ENCODE results near the gene SNX17. TPM values are rescaled to one million over a fixed set of nuclear protein-coding genes. Genes with fewer than 3 reads are reported as not detected.

The SNX17 gene
- total RNA-seq, 1 donor from 2014 or later = 117 TPM

DNA sequence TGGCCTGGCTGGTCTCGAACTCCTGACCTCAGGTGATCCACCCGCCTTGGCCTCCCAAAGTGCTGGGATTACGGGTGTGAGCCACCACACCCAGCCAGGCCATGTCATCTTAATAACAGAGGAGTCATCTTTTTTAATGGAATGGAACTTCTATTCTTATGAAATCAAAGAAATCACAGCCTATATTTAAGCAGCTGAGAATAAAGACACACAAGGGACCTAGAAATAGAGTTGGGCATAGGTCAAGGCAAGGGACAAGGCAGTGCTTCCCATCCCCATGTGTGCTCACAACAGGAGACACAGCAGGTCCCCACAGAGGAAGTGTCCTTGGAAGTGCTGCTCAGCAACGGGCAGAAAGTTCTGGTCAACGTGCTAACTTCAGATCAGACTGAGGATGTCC lies 3.2 kb downstream of the SNX17 start:
- intact Hi-C loops (cut with micrococcal nuclease) = loop anchor here (5.0 kb wide), 3 partner anchors 54 to 291 kb away; partner anchors contain the start of genes ATRAID, NRBP1 and SLC5A6
- H3K36me3 Mint-ChIP-seq (ENCODE audit: low read depth) = peaks cover 84% of the 10 kb centered on the region
- no peak overlapping the region for H3K4me3 Mint-ChIP-seq (ENCODE audit: low read depth)
- H3K9me3 Mint-ChIP-seq = no peaks in the 10 kb centered on the region
- peaks cover 22% of the 10 kb centered on the region for H3K4me1 Mint-ChIP-seq (ENCODE audit: low read depth)
- peak overlapping the region; percentile 19 for H3K27ac Mint-ChIP-seq
- DNase-seq (ENCODE audit: low spot score) = no peak
- no peaks in the 10 kb centered on the region for H3K27me3 Mint-ChIP-seq (ENCODE audit: low read depth)

DNA sequence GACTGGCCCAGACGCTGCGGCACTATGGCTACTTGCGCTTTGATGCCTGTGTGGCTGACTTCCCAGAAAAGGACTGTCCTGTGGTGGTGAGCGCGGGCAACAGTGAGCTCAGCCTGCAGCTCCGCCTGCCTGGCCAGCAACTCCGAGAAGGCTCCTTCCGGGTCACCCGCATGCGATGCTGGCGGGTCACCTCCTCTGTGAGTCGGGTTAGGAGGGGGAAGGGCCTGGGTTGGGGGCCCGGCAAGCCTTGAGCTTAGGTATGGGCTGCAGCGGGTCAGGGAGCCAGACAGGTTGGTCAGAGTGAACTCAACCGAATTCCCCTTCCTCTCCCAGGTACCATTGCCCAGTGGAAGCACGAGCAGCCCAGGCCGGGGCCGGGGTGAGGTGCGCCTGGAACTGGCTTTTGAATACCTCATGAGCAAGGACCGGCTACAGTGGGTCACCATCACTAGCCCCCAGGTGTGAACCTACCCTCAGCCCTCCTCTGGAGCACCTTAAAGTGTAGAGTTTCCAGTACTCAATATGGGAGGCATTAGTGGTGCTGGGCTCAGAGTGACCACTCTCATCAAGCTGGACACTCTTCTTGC lies 5.2 kb downstream of the SNX17 start:
- H3K9me3 Mint-ChIP-seq = no peaks in the 10 kb centered on the region
- intact Hi-C loops (cut with micrococcal nuclease) = no loop called here
- no peaks in the 10 kb centered on the region for H3K27me3 Mint-ChIP-seq (ENCODE audit: low read depth)
- H3K4me3 Mint-ChIP-seq (ENCODE audit: low read depth) = no peak overlapping the region
- no peak for DNase-seq (ENCODE audit: low spot score)
- H3K36me3 Mint-ChIP-seq (ENCODE audit: low read depth) = peaks cover 87% of the 10 kb centered on the region
- H3K27ac Mint-ChIP-seq = no peak overlapping the region
- H3K4me1 Mint-ChIP-seq (ENCODE audit: low read depth) = peaks cover 24% of the 10 kb centered on the region

DNA sequence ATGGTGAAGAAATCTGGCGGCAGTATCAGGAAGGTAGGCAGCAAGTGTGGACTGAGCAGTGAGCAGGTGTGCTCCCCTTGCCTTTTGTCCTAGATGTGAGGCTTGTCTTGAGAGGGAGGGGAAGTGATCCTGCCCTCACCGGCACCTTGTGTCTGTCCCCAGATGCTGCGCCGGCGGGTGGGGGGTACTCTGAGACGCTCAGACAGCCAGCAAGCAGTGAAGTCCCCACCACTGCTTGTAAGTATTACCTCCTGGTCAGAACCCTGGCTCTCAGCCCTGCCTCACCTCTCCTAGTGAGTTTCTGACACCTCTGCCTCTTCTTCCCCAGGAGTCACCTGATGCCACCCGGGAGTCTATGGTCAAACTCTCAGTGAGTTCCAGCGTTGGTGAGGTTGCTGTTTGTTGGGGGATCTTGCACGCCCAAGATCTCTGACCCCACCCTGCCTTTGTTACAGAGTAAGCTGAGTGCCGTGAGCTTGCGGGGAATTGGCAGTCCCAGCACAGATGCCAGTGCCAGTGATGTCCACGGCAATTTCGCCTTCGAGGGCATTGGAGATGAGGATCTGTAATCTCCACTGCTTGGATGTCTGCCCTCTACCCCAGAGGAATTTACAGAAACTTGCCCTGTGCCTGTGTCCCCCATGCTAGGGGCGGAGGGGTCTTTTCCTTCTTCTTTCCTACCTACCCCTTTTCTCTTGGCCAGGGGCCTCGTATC lies 5.9 kb downstream of the SNX17 start:
- H3K4me1 Mint-ChIP-seq (ENCODE audit: low read depth) = peaks cover 28% of the 10 kb centered on the region
- peaks cover 90% of the 10 kb centered on the region for H3K36me3 Mint-ChIP-seq (ENCODE audit: low read depth)
- DNase-seq (ENCODE audit: low spot score) = no peak
- intact Hi-C loops (cut with micrococcal nuclease) = no loop called here
- H3K4me3 Mint-ChIP-seq (ENCODE audit: low read depth) = no peak overlapping the region
- H3K9me3 Mint-ChIP-seq = no peaks in the 10 kb centered on the region
- H3K27ac Mint-ChIP-seq = peak overlapping the region; percentile 26
- no peaks in the 10 kb centered on the region for H3K27me3 Mint-ChIP-seq (ENCODE audit: low read depth)

DNA sequence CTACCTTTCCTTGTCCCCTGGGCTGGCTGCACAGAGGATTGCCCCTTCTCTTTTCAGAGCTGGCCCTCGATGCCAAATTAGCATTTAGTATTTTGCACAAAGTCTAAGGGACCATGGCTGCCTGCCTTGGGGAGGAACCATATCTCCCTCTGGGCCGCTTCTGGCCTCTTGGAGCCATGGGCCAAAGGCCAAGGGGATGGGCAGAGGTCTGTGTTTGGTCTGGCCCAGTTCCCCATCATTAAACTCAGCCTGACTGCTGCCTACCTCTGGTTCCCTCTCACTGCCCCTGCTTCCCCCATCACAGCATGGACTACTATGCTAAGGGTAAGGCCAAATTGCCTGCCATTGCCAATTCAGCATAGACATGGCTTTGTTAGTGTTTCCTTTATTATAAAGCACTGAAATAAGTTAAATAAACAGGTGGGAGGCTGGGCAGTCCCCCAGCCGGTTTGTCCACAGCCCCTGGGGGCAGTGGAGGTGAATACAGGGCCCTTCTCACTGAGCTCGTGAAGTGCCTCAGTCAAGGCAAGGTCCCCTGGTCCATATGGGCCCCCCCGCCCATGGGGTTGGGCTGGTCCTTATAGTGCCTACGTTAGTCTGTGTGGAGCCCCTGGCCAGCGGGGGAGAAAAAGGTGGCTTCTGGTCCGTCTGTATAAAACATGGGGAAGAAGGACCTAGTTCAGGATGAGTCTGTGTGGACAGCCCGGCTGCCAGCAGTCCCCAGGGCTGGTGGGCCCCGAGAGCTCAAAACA lies 6.6 kb downstream of the SNX17 start:
- H3K9me3 Mint-ChIP-seq = no peaks in the 10 kb centered on the region
- H3K36me3 Mint-ChIP-seq (ENCODE audit: low read depth) = peaks cover 93% of the 10 kb centered on the region
- no peaks in the 10 kb centered on the region for H3K27me3 Mint-ChIP-seq (ENCODE audit: low read depth)
- H3K4me3 Mint-ChIP-seq (ENCODE audit: low read depth) = no peak overlapping the region
- H3K27ac Mint-ChIP-seq = no peak overlapping the region
- peaks cover 27% of the 10 kb centered on the region for H3K4me1 Mint-ChIP-seq (ENCODE audit: low read depth)
- DNase-seq (ENCODE audit: low spot score) = no peak
- intact Hi-C loops (cut with micrococcal nuclease) = no loop called here

DNA sequence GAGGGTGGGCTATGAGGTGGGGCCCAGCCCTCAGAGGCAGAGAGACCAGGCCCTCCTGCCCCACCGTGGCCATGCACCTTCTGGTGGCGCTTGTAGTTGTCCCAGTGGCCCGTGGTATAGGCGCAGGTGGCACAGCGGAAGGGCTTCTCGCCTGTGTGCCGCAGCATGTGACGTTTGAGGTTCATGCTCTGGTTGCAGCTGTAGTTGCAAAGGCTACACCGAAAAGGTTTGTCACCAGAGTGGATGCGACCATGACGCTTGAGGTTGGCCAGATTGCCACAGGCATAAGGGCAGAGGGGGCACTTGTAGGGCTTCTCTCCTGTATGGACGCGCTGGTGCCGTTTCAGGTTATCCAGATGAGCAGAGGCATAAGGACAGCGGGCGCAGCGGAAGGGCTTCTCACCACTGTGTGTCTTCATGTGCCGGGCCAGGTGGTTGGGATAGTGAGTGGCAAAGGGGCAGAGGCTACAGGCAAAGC lies 7.2 kb downstream of the SNX17 start:
- DNase-seq (ENCODE audit: low spot score) = no peak
- no peaks in the 10 kb centered on the region for H3K27me3 Mint-ChIP-seq (ENCODE audit: low read depth)
- intact Hi-C loops (cut with micrococcal nuclease) = no loop called here
- H3K27ac Mint-ChIP-seq = no peak overlapping the region
- H3K9me3 Mint-ChIP-seq = no peaks in the 10 kb centered on the region
- peaks cover 91% of the 10 kb centered on the region for H3K36me3 Mint-ChIP-seq (ENCODE audit: low read depth)
- H3K4me1 Mint-ChIP-seq (ENCODE audit: low read depth) = peaks cover 21% of the 10 kb centered on the region
- H3K4me3 Mint-ChIP-seq (ENCODE audit: low read depth) = peak overlapping the region; percentile 33

DNA sequence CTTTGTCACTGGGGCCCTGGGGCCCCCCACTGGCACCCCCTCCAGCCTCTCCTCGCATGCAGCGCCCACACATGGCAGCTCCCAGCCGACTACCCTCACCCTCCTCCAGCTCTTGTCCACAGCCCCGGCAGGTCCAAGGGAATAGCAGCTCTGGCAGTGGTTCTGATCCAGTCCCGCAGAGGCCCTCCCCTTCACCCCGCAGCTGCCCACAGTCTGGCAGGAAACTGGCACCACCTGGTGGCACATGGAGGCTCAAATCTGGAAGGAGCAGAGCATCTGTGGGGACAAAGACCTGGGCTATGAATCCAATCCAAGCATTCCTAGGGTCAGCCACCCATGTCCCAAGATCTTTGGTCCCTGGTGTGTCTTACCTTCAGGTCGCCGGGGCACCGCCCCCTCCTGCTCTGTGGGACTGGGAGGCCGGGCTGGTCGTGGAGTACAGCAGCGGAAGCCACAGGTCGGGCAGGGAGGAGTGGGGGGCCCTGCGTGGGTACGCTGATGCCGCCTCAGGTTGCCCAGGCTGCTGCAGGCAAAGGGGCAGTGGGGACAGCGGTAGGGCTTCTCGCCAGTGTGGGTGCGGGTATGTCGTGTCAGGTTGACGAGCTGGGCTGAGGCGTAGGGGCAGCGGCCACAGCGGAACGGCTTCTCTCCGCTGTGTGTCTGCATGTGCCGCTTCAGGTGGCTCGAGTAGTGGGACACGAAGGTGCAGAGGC lies 7.8 kb downstream of the SNX17 start:
- no peak overlapping the region for H3K27ac Mint-ChIP-seq
- DNase-seq (ENCODE audit: low spot score) = no peak

DNA sequence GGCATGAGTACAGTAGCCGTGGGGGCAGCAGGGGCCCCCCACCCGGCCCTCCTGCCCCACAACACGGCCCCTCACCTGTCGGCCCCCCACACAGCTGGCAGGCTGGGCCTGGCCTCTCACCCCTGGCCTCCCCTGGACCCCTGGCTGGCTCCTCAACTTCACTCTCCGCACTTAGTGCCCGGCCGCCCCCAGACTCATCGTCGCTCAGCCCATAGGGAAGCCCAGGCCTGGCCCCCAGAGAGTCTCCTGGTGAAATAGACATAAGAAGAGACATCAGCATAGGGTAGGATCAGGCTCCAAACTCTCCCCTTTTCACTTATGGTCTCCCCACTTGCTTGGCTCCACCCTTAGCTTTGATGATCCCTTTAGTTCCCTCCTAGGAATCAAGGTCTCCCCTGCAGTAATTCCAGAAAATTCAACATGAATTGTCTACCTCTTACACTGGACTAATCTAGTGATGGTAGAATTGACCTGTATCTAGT lies 8.4 kb downstream of the SNX17 start:
- no peaks in the 10 kb centered on the region for H3K9me3 Mint-ChIP-seq
- H3K4me3 Mint-ChIP-seq (ENCODE audit: low read depth) = peak overlapping the region; percentile 86
- H3K27me3 Mint-ChIP-seq (ENCODE audit: low read depth) = no peaks in the 10 kb centered on the region
- peaks cover 89% of the 10 kb centered on the region for H3K36me3 Mint-ChIP-seq (ENCODE audit: low read depth)
- intact Hi-C loops (cut with micrococcal nuclease) = no loop called here
- peaks cover 18% of the 10 kb centered on the region for H3K4me1 Mint-ChIP-seq (ENCODE audit: low read depth)
- DNase-seq (ENCODE audit: low spot score) = no peak
- peak overlapping the region; percentile 89 for H3K27ac Mint-ChIP-seq

More for the DNA sequence above, 7.8 kb downstream of the SNX17 start:
- Mint-ChIP-seq H3K4me3 (ENCODE audit: low read depth) (no peak overlapping the region), H3K9me3 (no peaks in the 10 kb centered on the region), H3K36me3 (ENCODE audit: low read depth) (peaks cover 89% of the 10 kb centered on the region), H3K27me3 (ENCODE audit: low read depth) (no peaks in the 10 kb centered on the region), H3K4me1 (ENCODE audit: low read depth) (peaks cover 18% of the 10 kb centered on the region)
- intact Hi-C loops (cut with micrococcal nuclease) = no loop called here

DNA sequence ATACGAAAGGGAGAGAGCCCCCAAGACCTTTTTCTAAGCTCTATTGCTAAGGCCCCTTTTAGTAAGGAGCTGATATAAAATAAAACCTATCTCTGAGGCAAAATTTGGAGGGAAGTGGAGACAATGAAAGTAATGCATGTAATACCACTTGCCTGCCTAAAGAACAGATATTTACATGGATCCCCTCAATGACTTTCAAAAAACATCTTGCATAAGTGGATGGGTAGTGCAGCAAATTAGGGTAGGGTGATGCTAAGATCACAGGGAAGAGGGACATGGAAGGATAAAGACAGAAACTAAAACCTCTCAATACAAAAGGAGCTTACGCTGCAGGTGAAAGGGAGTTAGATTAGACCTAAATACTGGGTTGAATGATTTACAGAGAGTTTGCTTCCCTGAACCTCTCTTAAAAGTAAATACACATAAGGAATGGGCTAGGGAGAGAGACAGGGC lies 9.0 kb downstream of the SNX17 start:
- Mint-ChIP-seq H3K9me3 (no peaks in the 10 kb centered on the region), H3K27ac (peak overlapping the region; percentile 89), H3K27me3 (ENCODE audit: low read depth) (no peaks in the 10 kb centered on the region), H3K4me1 (ENCODE audit: low read depth) (peaks cover 18% of the 10 kb centered on the region), H3K36me3 (ENCODE audit: low read depth) (peaks cover 90% of the 10 kb centered on the region), H3K4me3 (ENCODE audit: low read depth) (peak overlapping the region; percentile 86)
- no peak for DNase-seq (ENCODE audit: low spot score)
- intact Hi-C loops (cut with micrococcal nuclease) = no loop called here

DNA sequence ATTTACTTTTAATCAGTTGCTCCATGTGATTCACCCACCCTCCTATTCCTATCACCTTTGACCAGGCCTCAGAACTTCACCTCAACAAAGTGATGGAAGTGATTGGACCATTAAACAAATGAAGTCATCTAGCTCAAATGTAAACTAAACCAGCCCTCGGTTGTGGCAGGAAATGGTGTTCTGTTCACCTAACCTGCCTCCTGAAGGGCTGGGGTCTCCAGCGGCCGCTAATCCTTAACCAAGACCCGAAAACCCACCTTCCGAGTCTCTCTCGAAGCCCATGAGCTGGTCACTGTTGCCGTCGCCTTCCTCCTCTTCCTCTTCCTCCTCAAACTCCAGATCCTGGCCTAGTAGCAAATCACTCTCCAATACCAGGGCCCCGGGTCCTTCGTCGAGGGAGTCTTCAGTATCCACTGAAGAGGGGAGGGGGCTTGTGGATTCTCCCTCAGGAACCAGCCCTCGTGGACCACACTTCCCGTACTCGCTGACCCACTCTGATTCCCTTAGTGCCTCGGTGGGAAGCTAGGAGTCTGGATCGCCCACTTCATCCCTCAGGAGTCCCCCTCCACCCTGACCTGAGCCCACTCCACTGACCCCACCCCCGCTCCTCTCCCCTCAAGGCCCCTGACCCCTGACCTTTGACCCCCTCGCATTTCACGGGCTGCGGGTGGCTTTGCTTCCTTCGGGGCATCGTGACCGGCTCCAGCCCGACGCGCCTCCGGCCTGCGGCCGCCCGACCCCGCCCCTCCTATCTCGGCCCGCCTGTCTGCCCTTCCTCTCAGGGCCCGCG lies 9.6 kb downstream of the SNX17 start:
- H3K9me3 Mint-ChIP-seq = no peaks in the 10 kb centered on the region
- peaks cover 18% of the 10 kb centered on the region for H3K4me1 Mint-ChIP-seq (ENCODE audit: low read depth)
- H3K27me3 Mint-ChIP-seq (ENCODE audit: low read depth) = no peaks in the 10 kb centered on the region
- peak overlapping the region; percentile 89 for H3K27ac Mint-ChIP-seq
- H3K36me3 Mint-ChIP-seq (ENCODE audit: low read depth) = peaks cover 89% of the 10 kb centered on the region
- no peak for DNase-seq (ENCODE audit: low spot score)
- H3K4me3 Mint-ChIP-seq (ENCODE audit: low read depth) = peak overlapping the region; percentile 86
- intact Hi-C loops (cut with micrococcal nuclease) = loop anchor here (1.0 kb wide), 1 partner anchor 10 kb away; the partner anchor contains the start of genes EIF2B4 and SNX17

DNA sequence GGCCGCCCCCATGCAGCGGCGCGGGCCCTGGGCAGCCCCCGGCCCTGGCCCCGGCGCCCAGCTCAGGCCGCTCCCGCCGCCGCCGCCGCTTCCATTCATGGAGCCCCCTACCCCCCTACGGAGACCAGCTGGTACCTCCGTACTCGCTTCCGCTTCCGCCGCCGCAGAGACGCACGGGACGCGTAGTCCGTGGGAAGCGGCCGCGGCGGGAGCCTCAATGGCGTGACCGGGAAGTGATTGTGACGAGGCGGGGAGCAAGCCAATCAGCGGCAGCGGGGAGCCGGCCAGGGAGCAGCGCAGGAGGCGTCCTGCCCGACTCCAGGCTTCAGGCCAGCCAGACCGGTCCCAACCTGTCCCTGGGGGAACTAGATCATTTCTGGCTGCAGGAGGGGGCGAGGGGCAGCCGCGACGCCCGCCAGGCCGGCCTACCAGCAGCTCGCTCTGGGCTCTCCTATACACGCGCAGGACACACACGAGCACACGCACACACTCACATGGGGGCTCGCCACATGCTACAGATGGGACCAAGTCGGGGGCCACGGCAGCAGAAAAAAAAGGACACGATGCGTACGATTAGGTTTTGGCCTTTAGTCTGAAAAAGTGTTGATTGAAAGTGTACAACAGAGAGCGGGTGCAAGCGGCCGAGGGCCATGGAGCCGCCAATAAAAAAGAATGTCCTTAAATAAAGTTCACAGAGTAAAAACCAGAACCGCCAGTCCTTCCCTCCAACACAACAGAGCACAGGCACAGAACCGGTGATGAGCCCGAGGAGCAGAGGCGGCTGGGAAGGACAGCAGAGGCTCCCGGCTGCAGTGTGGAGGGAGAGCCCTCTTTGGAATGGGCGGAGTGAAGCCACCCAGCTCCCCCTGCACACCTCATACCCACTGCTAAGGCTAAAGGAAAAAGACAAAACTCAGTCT lies 10.5 kb downstream of the SNX17 start, which contains the start of gene ZNF513:
ZNF513 (minus strand) TSS at position 109 of the 920 bp plus-strand sequence. CDS start 208 bp downstream, outside the sequence.
- DNase-seq (ENCODE audit: low spot score) = peak; percentile 84
- Mint-ChIP-seq H3K27ac (peak within 1 kb of the TSS; percentile 92), H3K4me3 (ENCODE audit: low read depth) (peak within 1 kb of the TSS; percentile 86), H3K9me3 (no peaks in the 10 kb centered on the region), H3K36me3 (ENCODE audit: low read depth) (peaks cover 89% of the 10 kb centered on the region), H3K27me3 (ENCODE audit: low read depth) (no peaks in the 10 kb centered on the region), H3K4me1 (ENCODE audit: low read depth) (peaks cover 18% of the 10 kb centered on the region)
- intact Hi-C loops (cut with micrococcal nuclease) = loop anchor here (1.0 kb wide), 1 partner anchor 11 kb away; the partner anchor contains the start of genes EIF2B4 and SNX17
